NCI-H2081 (cell line): ENCODE data around the gene TOX4.
A peak's percentile ranks its signal among the peaks of the same experiment; 100 is the strongest.

Source experiments
- DNase-seq, 2 experiments: peaks; one replicate each; lab custom pipeline; 2025; lab: John Stamatoyannopoulos, UW

The TOX4 gene

DNA sequence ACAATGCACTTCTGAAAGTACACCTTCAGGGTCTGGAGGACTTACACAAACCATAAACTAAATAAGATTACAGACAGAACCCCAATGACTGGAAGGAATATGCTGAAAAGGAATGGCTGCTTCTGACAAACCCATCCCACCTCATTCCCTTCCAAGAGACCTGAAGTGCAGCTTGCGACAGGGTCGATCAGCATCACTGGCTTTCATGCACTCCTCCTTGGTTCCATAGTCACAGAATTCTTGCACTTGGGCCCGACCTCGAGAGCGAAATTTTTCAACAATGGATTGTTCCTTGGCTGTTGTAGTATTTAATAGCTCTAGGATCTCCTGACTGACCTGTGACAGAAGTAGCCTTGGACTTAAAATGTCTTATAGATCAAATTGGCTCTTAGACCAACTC is 24.6 kb downstream of the TOX4 start:
- no peak for DNase-seq

DNA sequence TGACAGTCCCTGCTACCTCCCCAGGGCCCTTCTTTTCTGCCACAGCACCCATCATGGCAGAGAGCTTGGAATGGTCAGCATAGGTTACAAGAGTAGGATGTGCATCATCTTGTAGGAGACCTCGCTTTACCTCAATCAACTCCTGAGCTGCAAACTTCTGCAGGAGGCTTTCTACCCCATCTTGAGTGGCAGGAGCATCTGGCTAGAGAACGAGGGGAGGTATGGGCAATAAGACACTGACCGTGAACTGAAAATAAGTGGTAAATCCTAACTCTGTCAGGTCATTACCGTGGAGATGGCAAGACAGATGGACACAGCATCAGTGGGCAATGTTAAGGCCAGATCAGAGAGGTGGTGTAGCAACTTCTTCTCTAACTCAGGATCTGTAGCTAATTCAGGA is 26.4 kb downstream of the TOX4 start:
- no peak for DNase-seq

- no peak for DNase-seq
These were observed 28.1 kb downstream of the TOX4 start for GRCh38 chr14:21505012-21505553.

DNA sequence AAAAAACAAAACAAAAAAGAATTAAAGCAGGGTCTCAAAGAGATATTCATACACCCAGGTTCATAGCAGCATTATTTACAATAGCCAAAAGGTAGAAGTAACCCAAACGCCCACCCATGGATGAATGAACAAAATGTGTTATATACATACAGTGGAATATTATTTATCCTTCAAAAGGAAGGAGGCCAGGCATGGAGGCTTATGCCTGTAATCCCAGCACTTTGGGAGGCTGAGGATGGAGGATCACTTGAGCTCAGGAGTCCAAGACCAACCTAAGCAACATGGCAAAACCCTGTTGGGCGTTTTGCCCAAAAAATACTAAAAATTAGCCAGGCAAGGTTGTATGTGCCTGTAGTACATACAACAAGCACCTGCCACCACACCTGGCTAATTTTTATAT is 29.6 kb downstream of the TOX4 start:
- no peak for DNase-seq

GRCh38 chr14:21509432-21510143 is 32.6 kb downstream of the TOX4 start:
- DNase-seq, result no peak

- peak; percentile 97 to 99 for DNase-seq
These were observed 34.0 kb downstream of the TOX4 start, which contains the start of gene METTL3 for GRCh38 chr14:21510735-21511657. TSS of gene METTL3 (minus strand) at chr14:21511340. CDS start at chr14:21511223, 117 bp downstream.

GRCh38 chr14:21514341-21514740 is 37.3 kb downstream of the TOX4 start:
- DNase-seq, result no peak

DNA sequence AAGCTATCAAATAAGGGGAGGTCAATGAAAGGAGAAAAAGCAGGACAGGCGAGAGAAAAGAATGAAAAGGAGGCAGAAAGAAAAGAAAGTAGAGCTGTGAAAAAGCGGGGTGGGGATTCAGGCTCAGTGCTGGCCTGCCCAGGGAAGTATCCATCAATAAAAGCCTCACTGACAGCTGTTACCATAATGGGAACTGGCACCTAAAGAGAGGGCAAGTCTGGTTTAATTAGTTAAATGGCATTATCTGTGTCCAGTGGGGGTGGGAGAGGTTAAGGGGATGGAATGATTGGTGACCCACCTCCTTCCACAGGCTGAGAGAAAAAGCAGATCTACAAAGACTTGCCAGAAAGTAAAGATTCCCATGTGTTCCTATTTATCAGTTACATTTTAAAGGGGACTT is 41.7 kb downstream of the TOX4 start:
- DNase-seq, result no peak

- no peak for DNase-seq
These were observed 43.8 kb downstream of the TOX4 start for GRCh38 chr14:21520767-21521166.

GRCh38 chr14:21521501-21521900 is 44.5 kb downstream of the TOX4 start:
- no peak for DNase-seq

GRCh38 chr14:21523203-21523602 is 46.2 kb downstream of the TOX4 start:
- no peak for DNase-seq

- no peak for DNase-seq
These were observed 47.8 kb downstream of the TOX4 start for GRCh38 chr14:21524575-21525490.

- DNase-seq, result peak in 1 of 2 experiments; percentile 7
These were observed 48.6 kb downstream of the TOX4 start for GRCh38 chr14:21525571-21525961.

GRCh38 chr14:21525962-21526671 is 49.1 kb downstream of the TOX4 start, which contains the start of gene SALL2:
TSS of gene SALL2 (minus strand) at chr14:21526346. CDS start at chr14:21526127, 219 bp downstream.
- peak; percentile 93 to 94 for DNase-seq

DNA sequence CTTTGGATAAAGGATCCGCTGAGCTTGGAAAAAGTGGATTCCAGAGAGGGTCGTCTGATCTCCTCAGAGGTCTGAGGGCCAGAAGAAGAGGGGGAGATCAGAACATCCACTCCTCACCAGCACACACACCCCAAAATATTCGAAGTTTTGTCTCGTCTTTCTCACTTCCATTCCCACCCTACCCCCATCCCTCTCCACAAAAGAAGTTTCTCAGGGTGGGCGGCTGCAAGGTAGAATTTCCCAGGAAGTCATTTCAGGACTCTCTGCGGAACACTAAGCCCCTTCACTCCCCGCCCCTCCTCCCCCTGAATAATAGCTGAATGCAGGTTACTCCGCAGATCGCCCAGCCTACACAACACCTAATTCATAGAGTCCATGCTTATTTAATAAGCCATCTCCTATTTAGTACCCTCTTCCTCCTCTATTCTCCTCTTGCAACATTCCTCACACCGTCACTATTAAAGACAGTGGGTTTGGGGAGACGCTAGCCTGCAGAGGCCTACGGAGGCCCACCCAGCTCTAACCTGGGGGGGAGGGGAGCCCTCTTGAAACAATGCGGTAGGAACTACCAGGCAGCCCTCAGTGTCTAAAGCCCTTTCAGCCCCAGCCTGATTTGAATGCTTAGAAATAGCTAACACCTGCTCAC is 49.8 kb downstream of the TOX4 start:
- DNase-seq, result no peak

- DNase-seq, result no peak
These were observed 50.3 kb downstream of the TOX4 start for GRCh38 chr14:21527318-21527679.

- no peak for DNase-seq
These were observed 51.7 kb downstream of the TOX4 start for GRCh38 chr14:21528381-21529348.

- DNase-seq, result no peak
These were observed 52.5 kb downstream of the TOX4 start for GRCh38 chr14:21529515-21529914.

- DNase-seq, result no peak
These were observed 56.3 kb downstream of the TOX4 start for GRCh38 chr14:21533294-21533693.
